Measurements from ENCODE around the gene BATF2. TPM values are rescaled to one million over a fixed set of nuclear protein-coding genes. Genes with fewer than 3 reads are reported as not detected.

BATF2 gene, protein sequence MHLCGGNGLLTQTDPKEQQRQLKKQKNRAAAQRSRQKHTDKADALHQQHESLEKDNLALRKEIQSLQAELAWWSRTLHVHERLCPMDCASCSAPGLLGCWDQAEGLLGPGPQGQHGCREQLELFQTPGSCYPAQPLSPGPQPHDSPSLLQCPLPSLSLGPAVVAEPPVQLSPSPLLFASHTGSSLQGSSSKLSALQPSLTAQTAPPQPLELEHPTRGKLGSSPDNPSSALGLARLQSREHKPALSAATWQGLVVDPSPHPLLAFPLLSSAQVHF
- total RNA-seq, result 0.13 and 0.50 TPM in 2 replicates

GRCh38 chr11:64996710-64997380, at the start of gene BATF2:
BATF2 (minus strand) TSS chr11:64996971; CDS start chr11:64996914, 57 bp downstream.

GRCh38 chr11:65040847-65041622, 44.3 kb upstream of the BATF2 start, which contains the start of gene SAC3D1:
SAC3D1 (plus strand) TSS chr11:65041210; CDS start chr11:65041293, 83 bp downstream.

DNA sequence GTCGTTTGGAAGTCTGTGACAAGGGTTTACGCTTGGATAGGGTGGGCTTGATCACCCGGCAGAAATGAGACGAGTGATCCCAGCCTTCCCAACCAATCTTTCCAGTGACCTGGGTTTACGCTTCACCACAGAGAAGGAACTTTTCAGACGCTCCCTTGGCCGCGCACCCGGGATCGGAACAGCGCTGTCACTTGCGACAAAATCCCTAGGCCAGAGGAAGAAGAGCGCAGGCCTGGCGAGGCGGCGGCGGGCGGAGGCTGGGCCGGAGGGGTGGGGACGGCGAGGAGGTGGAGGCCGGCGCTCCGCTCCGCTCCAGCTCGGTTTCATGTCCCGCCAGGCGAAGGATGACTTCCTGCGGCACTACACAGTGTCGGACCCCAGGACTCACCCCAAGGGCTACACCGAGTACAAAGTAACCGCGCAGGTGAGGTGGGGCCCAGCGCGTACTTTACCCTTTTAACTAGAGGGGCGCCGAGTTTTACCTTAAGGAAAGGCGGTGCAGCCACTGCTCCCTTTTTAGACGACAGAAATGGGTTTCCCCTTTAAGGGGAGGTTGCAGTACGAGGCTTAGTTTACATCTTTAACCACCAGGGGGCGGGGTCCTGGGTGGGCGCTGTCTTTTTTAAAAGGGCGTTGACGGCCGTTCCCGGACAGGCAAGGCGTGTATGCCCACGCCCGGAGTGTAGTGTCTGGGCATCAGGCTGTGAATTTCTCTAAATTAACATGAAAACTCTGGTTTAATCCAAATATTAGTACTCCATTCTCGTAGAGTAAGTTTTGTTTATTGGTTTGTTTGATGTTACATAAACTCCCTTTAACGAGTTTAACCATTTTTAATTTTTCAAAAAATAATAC, 30.7 kb upstream of the BATF2 start, which contains the start of gene SNX15:
Gene SNX15, plus strand, starts transcription at position 227 of the 855 bp plus-strand sequence. Its CDS starts 99 bp downstream, at position 326.

DNA sequence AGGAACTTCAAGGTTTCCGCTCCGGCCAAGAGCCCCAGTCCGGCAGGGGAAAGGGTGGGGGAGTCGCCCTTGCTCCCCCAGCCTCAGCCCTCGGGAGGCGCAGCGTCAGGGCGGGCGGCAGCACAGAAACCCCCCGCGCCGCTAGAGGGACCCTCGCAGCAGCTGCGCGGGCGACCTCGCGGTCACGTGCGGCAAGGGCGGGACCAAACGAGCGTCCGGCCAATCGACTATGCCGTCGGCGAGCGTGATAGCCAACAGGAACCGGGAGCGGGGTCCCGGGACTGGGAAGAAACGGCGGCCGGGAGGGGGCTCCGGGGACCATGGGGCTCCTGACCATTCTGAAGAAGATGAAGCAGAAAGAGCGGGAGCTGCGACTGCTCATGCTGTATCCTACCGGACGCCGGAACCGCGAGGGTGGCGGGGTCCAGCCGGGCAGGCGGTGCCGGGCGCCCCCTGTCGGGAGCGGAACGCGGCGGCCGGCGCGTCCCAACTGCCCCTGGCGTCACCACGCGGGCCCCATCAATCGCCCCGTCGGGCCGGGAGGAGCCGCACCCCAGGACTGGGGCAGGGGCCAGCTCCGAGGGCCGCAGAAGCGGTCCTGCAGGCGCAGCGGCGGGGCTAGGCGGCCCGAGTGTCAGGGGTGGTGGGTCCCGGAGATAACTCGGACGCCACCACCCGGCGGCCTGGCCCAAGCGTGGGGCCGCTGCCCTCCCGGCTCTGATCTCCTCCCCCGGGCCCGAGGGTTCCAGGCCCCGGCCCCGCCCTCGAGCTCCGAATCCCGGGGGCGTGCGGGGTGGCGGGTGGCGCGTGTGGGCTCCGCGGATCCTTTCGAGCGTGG, 17.3 kb upstream of the BATF2 start, which contains the start of gene ARL2:
Gene ARL2, plus strand, starts transcription at position 273 of the 838 bp plus-strand sequence. Its CDS starts 48 bp downstream, at position 321.

GRCh38 chr11:64971421-64972233, 25.1 kb downstream of the BATF2 start, which contains the start of gene MAJIN:
MAJIN (minus strand) TSS chr11:64972108; CDS start chr11:64959405, 12,703 bp downstream.

Other genes with a start within 250 kb of the BATF2 start
- 6.0 and 8.8 TPM in 2 replicates for gene PYGM, start 237.0 kb downstream of the BATF2 start, total RNA-seq
- gene SF1, start 218.4 kb downstream of the BATF2 start, total RNA-seq, result 79.8 and 91.2 TPM in 2 replicates
- gene MAP4K2, start 193.8 kb downstream of the BATF2 start, total RNA-seq, result 12.9 and 13.9 TPM in 2 replicates
- gene MEN1, start 186.4 kb downstream of the BATF2 start, total RNA-seq, result 24.4 and 31.0 TPM in 2 replicates
- gene CDC42BPG, start 152.3 kb downstream of the BATF2 start, total RNA-seq, result 0.07 and 0.13 TPM in 2 replicates
- 121 and 124 TPM in 2 replicates for gene EHD1, start 118.3 kb downstream of the BATF2 start, total RNA-seq
- gene ATG2A, start 79.8 kb downstream of the BATF2 start, total RNA-seq, result 11.0 and 14.9 TPM in 2 replicates
- gene PPP2R5B, start 72.3 kb downstream of the BATF2 start, total RNA-seq, result 19.4 and 28.1 TPM in 2 replicates
- not detected in 2 replicates for gene GPHA2, start 61.1 kb downstream of the BATF2 start, total RNA-seq
- gene MAJIN, start 24.9 kb downstream of the BATF2 start, total RNA-seq, result not detected in 2 replicates
- 103 and 116 TPM in 2 replicates for gene ARL2, start 17.2 kb upstream of the BATF2 start, total RNA-seq
- 10.2 and 10.3 TPM in 2 replicates for gene SNX15, start 30.5 kb upstream of the BATF2 start, total RNA-seq
- 5.6 and 10.9 TPM in 2 replicates for gene SAC3D1, start 44.2 kb upstream of the BATF2 start, total RNA-seq
- gene NAALADL1, start 61.6 kb upstream of the BATF2 start, total RNA-seq, result 22.0 and 26.3 TPM in 2 replicates
- gene CDCA5, start 87.1 kb upstream of the BATF2 start, total RNA-seq, result 1.6 and 3.3 TPM in 2 replicates
- gene ZFPL1, start 87.3 kb upstream of the BATF2 start, total RNA-seq, result 36.3 and 45.8 TPM in 2 replicates
- 155 and 218 TPM in 2 replicates for gene VPS51, start 99.2 kb upstream of the BATF2 start, total RNA-seq
- gene TM7SF2, start 114.9 kb upstream of the BATF2 start, total RNA-seq, result 9.0 and 12.6 TPM in 2 replicates
- 6.6 and 9.7 TPM in 2 replicates for gene ZNHIT2, start 120.7 kb upstream of the BATF2 start, total RNA-seq
- gene FAU, start 125.2 kb upstream of the BATF2 start, total RNA-seq, result 128 and 138 TPM in 2 replicates
- gene MRPL49, start 125.3 kb upstream of the BATF2 start, total RNA-seq, result 39.9 and 55.2 TPM in 2 replicates
- 41.5 and 45.7 TPM in 2 replicates for gene SYVN1, start 137.5 kb upstream of the BATF2 start, total RNA-seq
- not detected in 2 replicates for gene SPDYC, start 173.3 kb upstream of the BATF2 start, total RNA-seq
- 155 and 188 TPM in 2 replicates for gene CAPN1, start 185.0 kb upstream of the BATF2 start, total RNA-seq